Measurements from ENCODE around the gene MYH16.
"Not testable (repeated sequence)": the region's sequence is repeated elsewhere in the genome, so short reads cannot be mapped to it uniquely, and the experiment has no call there.

Gene MYH16

DNA sequence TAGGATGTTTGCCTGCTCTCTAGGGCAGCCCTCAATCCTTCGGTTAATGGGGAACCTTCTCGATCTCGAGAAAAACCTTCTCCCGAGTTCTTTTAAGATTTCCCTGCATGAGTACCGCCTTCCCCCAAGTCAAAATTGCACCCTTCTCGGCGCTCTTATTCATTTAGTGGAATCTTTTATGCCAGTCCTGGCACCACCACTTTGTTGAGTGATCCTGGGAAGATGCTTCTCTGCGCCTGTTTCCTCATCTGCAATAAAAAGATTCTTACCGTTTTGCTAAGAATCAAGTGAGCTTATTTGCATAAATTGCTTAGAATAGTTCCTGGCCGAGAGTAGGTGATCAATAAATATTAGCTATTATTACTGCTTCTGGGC lies 53.8 kb downstream of the MYH16 start:
- Histone ChIP-seq H3K36me3 (ENCODE audit: insufficient read depth, low read length) (no peaks in the 10 kb centered on the region; the same call in 1 of the 2 replicates), H3K9me3 (ENCODE audit: control insufficient read depth, insufficient read depth, low read length) (no peaks in the 10 kb centered on the region), H3K9ac (ENCODE audit: low read depth, low read length) (peak overlapping the region; percentile 78), H3K4me1 (ENCODE audit: insufficient read depth, low read length) (no peaks in the 10 kb centered on the region)

DNA sequence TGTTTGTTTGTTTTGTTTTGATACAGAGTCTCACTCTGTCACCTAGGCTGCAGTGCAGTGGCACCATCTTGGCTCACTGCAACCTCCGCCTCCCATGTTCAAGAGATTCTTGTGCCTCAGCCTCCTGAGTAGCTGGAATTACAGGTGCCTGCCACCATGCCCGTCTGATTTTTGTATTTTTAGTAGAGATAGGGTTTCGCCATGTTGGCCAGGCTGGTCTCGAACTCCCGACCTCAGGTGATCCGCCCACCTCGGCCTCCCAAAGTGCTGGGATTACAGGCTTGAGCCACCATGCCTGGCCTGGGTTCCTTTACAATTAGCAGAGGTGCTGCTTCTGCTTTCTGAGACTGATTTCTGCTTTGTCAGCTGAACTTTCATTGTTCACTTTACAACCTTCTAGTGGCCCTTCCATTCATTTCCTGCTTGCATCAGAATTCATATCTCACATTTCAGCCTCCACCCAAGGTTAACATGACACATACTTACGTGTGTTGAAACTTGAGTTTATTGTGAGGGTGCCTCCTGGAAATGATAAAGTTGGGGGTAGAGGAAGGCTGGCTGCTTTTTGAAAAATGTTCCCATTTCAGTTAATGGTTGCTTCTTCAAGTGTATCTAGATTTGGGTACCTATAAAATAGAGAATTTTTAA lies 57.8 kb downstream of the MYH16 start:
- H3K4me1 ChIP-seq (ENCODE audit: insufficient read depth, low read length); H3K9ac ChIP-seq (ENCODE audit: low read depth, low read length); H3K36me3 ChIP-seq (ENCODE audit: insufficient read depth, low read length); H3K9me3 ChIP-seq (ENCODE audit: control insufficient read depth, insufficient read depth, low read length): not testable (repeated sequence)

DNA sequence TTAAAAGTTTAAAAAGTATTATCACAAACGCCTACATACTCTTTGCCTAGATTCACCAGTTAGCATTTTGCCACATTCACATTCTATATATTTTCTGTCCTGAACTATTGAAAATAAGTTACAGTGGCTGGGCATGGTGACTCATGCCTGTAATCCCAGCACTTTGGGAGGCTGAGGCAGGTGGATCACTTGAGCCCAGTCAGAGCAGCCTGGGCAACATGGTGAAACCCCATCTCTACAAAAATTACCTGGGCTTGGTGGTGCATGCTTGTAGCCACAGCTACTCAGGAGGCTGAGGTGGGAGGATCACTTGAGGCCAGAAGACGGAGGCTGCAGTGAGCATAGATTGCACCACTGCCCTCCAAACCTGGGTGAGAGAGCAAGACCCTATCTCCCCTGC lies 58.4 kb downstream of the MYH16 start:
- H3K4me1 ChIP-seq (ENCODE audit: insufficient read depth, low read length): no peaks in the 10 kb centered on the region
- no peaks in the 10 kb centered on the region for H3K9me3 ChIP-seq (ENCODE audit: control insufficient read depth, insufficient read depth, low read length)
- no peaks in the 10 kb centered on the region; the same call in 1 of the 2 replicates for H3K36me3 ChIP-seq (ENCODE audit: insufficient read depth, low read length)
- no peak overlapping the region for H3K9ac ChIP-seq (ENCODE audit: low read depth, low read length)

DNA sequence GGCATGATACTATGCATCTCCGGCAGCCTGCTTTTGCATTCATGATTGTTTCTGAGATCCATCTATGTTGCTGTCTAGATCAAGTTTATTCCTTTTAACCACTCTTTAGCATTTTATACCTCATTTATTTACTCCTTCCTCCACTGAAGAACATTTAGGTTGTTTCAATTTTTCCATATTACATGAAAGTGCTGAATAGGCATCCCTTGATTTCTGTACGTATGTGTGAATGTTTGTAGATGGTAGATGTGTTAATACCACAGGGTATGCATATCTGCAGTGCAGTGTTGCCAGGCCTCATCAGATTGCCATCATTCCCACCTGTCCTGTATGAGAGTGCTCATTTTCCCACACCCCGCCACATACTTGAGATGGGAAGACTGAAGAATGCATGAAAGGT lies 67.0 kb downstream of the MYH16 start:
- H3K36me3 ChIP-seq (ENCODE audit: insufficient read depth, low read length): peaks cover 9% of the 10 kb centered on the region
- no peak overlapping the region for H3K9ac ChIP-seq (ENCODE audit: low read depth, low read length)
- no peaks in the 10 kb centered on the region for H3K4me1 ChIP-seq (ENCODE audit: insufficient read depth, low read length)
- H3K9me3 ChIP-seq (ENCODE audit: control insufficient read depth, insufficient read depth, low read length): no peaks in the 10 kb centered on the region

DNA sequence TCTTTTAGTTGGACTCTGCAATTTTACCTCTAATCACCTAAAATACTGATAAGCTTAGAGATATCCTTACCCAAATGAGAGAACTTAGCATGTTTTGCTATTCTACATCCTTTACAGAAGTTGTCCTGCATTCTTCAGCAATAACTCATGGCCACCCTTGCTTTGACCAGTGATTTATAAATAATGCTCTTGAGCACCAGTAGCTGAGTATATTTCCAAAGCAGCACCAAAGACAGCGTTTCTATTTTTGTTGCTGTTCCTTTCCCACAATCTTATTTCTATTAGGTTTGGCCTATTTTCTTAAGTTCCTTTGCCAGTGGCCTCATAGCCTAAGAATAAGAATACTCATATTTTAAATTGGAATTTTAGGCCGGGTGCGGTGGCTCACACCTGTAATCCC lies 68.0 kb downstream of the MYH16 start:
- H3K9ac ChIP-seq (ENCODE audit: low read depth, low read length): no peak overlapping the region
- H3K4me1 ChIP-seq (ENCODE audit: insufficient read depth, low read length): no peaks in the 10 kb centered on the region
- no peaks in the 10 kb centered on the region for H3K9me3 ChIP-seq (ENCODE audit: control insufficient read depth, insufficient read depth, low read length)
- H3K36me3 ChIP-seq (ENCODE audit: insufficient read depth, low read length): peaks cover 9% of the 10 kb centered on the region

DNA sequence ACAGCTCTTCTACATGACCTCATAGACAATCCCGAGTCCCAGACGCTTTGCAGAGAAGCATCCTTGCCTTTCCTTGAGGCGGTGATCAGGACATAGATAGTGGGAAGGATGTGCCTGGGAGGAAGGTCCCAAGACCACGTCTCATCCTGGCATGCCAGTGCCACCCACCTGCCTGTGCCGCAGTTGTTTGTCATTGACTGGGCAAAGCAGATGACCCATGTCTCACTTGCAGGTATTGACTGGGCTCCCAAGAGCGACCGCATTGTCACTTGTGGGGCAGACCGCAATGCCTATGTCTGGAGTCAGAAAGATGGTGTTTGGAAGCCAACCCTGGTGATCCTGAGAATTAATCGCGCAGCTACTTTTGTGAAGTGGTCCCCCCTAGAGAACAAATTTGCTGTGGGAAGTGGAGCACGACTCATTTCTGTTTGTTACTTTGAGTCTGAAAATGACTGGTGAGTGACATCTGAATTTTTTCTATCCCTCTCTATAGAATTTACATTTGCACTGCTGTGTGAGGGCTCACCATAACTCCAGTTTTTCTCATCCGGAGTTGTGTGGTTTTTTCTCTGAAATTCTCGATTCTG lies 71.5 kb downstream of the MYH16 start:
- peaks cover 15% of the 10 kb centered on the region for H3K36me3 ChIP-seq (ENCODE audit: insufficient read depth, low read length)
- no peak overlapping the region for H3K9ac ChIP-seq (ENCODE audit: low read depth, low read length)
- H3K4me1 ChIP-seq (ENCODE audit: insufficient read depth, low read length): no peaks in the 10 kb centered on the region
- H3K9me3 ChIP-seq (ENCODE audit: control insufficient read depth, insufficient read depth, low read length): no peaks in the 10 kb centered on the region

DNA sequence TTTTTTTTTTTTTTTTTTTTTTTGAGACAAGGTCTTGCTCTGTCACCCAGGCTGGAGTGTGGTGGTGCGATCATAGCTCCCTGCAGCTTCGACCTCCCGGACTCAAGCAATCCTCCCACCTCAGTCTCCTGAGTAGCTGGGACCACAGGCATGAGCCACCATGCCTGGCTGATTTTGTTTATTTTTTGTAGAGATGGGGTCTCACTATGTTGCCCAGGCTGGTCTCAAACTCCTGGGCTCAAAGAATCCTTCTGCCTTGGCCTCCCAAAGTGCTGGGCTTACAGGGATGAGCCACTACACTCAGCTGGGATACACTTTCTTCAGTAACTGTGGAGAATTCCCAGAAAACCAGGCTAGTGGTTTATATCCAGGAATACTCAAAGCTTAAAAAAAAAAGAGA lies 78.0 kb downstream of the MYH16 start:
- not testable (repeated sequence) for H3K9me3 ChIP-seq (ENCODE audit: control insufficient read depth, insufficient read depth, low read length); H3K4me1 ChIP-seq (ENCODE audit: insufficient read depth, low read length); H3K9ac ChIP-seq (ENCODE audit: low read depth, low read length)
- H3K36me3 ChIP-seq (ENCODE audit: insufficient read depth, low read length): peaks cover 21% of the 10 kb centered on the region

DNA sequence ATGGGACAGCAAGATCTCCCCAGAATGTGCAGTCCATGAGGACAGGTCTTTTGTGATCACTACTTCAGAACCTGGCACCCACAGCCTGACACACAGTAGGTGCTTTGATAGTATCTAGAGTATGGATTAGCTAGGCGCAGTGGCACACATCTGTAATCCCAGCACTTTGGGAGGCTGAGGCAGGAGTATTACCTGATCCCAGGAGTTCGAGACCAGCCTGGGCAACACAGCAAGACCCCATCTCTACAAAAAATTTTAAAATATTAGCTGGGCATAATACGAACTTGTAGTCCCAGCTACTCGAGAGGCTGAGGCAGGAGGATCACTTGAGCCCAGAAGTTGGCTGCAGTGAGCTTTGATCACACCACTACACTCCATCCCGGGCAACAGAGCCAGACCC lies 79.6 kb downstream of the MYH16 start:
- Histone ChIP-seq H3K9ac (ENCODE audit: low read depth, low read length) (no peak overlapping the region), H3K4me1 (ENCODE audit: insufficient read depth, low read length) (no peaks in the 10 kb centered on the region), H3K36me3 (ENCODE audit: insufficient read depth, low read length) (peaks cover 25% of the 10 kb centered on the region), H3K9me3 (ENCODE audit: control insufficient read depth, insufficient read depth, low read length) (no peaks in the 10 kb centered on the region)

DNA sequence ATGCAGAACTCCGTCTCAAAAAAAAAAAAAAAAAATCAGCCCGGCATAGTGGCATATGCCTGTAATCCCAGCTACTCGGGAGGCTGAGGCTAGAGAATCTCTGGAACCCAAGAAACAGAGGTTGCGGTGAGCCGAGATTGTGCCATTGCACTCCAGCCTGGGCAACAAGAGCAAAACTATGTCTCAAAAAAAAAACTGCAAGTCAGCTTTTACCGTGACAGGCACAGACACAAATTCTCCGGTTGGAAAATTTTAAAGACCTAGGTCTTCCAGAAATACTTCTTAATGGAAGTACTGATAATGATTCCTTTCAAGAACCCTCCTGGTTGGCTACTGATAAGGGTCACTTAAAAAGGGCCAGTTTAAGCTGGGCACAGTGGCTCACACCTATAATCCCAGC lies 82.5 kb downstream of the MYH16 start:
- Histone ChIP-seq H3K9me3 (ENCODE audit: control insufficient read depth, insufficient read depth, low read length) (no peaks in the 10 kb centered on the region), H3K36me3 (ENCODE audit: insufficient read depth, low read length) (peaks cover 21% of the 10 kb centered on the region), H3K9ac (ENCODE audit: low read depth, low read length) (no peak overlapping the region), H3K4me1 (ENCODE audit: insufficient read depth, low read length) (0 out of 2 replicates have a peak, but pooled peaks cover 4% of the 10 kb centered on the region)

DNA sequence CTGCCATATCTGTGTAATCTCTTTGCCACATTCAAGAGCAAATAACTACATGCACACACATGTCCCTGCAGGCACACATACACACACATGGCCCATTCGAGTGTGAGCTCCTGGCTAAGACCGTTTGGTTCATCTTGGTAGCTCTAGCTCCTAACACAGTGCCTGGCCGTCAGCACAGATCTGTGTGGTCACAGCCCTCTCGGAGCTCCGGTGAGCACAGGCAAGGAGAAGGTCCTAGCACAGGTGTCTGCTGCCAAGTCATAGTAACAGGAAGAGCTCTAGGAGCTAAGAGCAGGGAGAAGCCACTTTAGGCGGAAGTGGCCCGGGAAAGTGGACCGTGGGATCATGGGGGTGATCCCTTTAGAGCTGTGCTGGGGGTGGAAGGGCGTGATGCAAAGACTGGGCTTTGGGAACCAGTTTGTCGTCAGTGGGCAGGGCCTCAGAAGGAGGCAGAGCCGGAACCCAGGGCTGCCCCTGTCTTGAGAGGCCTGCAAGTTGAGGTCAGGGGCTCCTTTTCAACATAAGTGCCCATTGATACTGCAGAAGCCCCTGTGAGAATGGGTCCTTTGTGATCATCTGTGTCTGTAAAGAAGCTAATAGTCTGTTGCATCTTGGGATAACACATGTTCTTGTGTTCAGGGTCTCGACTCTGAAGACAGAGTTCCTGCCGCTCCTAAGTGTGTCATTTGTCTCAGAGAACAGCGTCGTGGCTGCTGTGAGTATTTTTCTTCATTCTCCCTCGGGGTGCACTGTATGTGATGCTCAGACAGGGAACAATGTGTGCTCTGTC lies 85.3 kb downstream of the MYH16 start:
- Histone ChIP-seq H3K9me3 (ENCODE audit: control insufficient read depth, insufficient read depth, low read length) (no peaks in the 10 kb centered on the region), H3K36me3 (ENCODE audit: insufficient read depth, low read length) (peaks cover 15% of the 10 kb centered on the region), H3K4me1 (ENCODE audit: insufficient read depth, low read length) (0 out of 2 replicates have a peak, but pooled peaks cover 4% of the 10 kb centered on the region), H3K9ac (ENCODE audit: low read depth, low read length) (no peak overlapping the region)

DNA sequence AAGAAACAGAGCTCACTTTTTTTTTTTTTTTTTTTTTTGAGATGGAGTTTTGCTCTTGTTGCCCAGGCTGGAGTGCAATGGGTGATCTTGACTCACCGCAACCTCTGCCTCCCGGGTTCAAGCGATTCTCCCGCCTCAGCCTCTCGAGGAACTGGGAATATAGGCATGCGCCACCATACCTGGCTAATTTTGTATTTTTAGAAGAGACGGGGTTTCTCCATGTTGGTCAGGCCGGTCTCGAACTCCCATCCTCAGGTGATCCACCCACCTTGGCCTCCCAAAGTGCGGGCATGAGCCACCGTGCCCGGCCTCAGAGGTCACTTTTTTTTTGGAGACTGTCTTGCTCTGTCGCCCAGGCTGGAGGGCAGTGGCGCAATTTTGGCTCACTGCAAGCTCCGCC lies 85.9 kb downstream of the MYH16 start:
- peaks cover 19% of the 10 kb centered on the region for H3K36me3 ChIP-seq (ENCODE audit: insufficient read depth, low read length)
- not testable (repeated sequence) for H3K9ac ChIP-seq (ENCODE audit: low read depth, low read length); H3K4me1 ChIP-seq (ENCODE audit: insufficient read depth, low read length); H3K9me3 ChIP-seq (ENCODE audit: control insufficient read depth, insufficient read depth, low read length)

DNA sequence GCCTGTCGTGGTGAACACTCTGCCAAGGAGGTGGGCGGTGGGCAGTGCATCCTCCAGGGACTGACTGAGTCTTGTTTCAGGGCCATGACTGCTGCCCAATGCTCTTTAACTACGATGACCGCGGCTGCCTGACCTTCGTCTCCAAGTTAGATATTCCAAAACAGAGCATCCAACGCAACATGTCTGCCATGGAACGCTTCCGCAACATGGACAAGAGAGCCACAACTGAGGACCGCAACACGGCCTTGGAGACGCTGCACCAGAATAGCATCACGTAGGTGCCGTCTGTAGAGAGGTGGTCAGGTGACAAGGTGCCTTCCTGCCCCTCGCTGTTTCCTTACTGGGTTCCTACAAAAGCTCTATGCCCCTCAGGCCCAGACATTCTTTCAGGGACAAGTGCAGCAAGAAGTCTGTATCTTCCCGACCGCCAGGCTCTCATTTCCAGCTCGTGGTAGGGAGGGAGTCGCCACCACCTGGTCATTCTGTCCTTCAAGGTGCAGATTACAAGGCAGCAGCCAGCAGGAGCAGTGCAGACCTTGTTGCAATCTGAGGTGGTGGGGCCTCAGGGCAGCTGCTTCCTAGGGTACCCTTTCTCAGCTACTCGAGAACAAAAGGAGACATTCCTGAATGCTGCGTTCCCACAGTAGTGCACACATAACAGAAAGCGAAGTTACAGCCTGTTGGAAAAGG lies 87.0 kb downstream of the MYH16 start:
- Histone ChIP-seq H3K4me1 (ENCODE audit: insufficient read depth, low read length) (0 out of 2 replicates have a peak, but pooled peaks cover 4% of the 10 kb centered on the region), H3K9ac (ENCODE audit: low read depth, low read length) (no peak overlapping the region)

More for the DNA sequence above, 87.0 kb downstream of the MYH16 start:
- no peaks in the 10 kb centered on the region for H3K9me3 ChIP-seq (ENCODE audit: control insufficient read depth, insufficient read depth, low read length)
- peaks cover 20% of the 10 kb centered on the region for H3K36me3 ChIP-seq (ENCODE audit: insufficient read depth, low read length)
